ENCODE results near the gene TTC34.

GRCh38 chr1:2611621-2612437 lies 189.7 kb downstream of the TTC34 start:
- TF ChIP-seq CTCF (IDR thresholded peaks at IDR 0.05; ENCODE audit: low read depth, low read length) (no peak), EZH2phosphoT487 (IDR thresholded peaks at IDR 0.05; ENCODE audit: low read depth) (no peak)
